Prostate gland (tissue), 2 donors: ENCODE measurements around the gene UNC13B. TPM values are rescaled to one million over a fixed set of nuclear protein-coding genes. Genes with fewer than 3 reads are reported as not detected.

Source experiments
- DNase-seq: peaks from one replicate; pipeline ENCODE4 v3.0.0-alpha.2; 2019; ENCODE audit warnings: low spot score
- H3K27ac ChIP-seq, 2 donors: fragments of 200-600 bp; sonication (generic); 2 replicates each; pipeline ENCODE4 v1.5.1; 2017 to 2019
- H3K27me3 ChIP-seq: fragments of 200-600 bp; sonication (generic); replicated peaks from 2 replicates; pipeline ENCODE4 v1.5.1; 2019; ENCODE audit not compliant: insufficient read depth
- H3K36me3 ChIP-seq, 2 donors: fragments of 200-600 bp; sonication (generic); 1 replicate in 1 of 2; 2 replicates in 1 of 2; pipeline versions ENCODE4 v1.5.1 to v1.8.1; 2017 to 2019
- H3K4me1 ChIP-seq: fragments of 200-600 bp; sonication (generic); replicated peaks from 2 replicates; pipeline ENCODE4 v1.5.1; 2019
- H3K4me3 ChIP-seq, 2 donors: fragments of 200-600 bp; sonication (generic); 2 replicates each; pipeline ENCODE4 v1.5.1; 2017 to 2019
- H3K9me3 ChIP-seq: fragments of 200-600 bp; sonication (generic); 2 replicates; pipeline ENCODE4 v1.5.1; 2017
- POLR2A ChIP-seq: fragments of 450-650 bp; IDR thresholded peaks from one replicate; pipeline ENCODE4 v1.6.1; 2016; ENCODE audit warnings: antibody characterized with exemption, mild to moderate bottlenecking
- POLR2AphosphoS5 ChIP-seq: sonication (generic); formaldehyde crosslinking; IDR thresholded peaks from one replicate; pipeline ENCODE4 v1.6.1; 2017; ENCODE audit warnings: antibody characterized with exemption
- WGBS: methylation state at CpG from one replicate; pipeline ENCODE4 v1.1.5; 2018; 5-methylcytosine and 5-hydroxymethylcytosine counted together
- intact Hi-C: fragments of 100-400 bp; cut with DNase I; formaldehyde crosslinking; loops from one replicate; pipeline ENCODE4 v1.14.2; 2022
- total RNA-seq, 2 donors: library from RNA; depleted of rRNA; stranded (reverse); fragments of >200 nt; gene quantifications; one replicate each; pipeline ENCODE4 v1.1.0, GENCODE V29; 2016
- TF ChIP-seq, protein P1 (sequence below), 4 experiments: fragments of 200-600 bp in 2 of 4; fragments of 450-650 bp in 2 of 4; sonication (generic) in 2 of 4; IDR thresholded peaks; 1 replicate in 3 of 4; 2 replicates in 1 of 4; pipeline ENCODE4 v1.5.1; 2016 to 2019; ENCODE audit warnings: antibody characterized with exemption in 4 of 4, mild to moderate bottlenecking in 2 of 4, moderate library complexity in 2 of 4

The UNC13B gene
- 100 to 1,000 TPM in 1 of 2 donors, 10 to 100 TPM in 1; 63.8 to 140 TPM for total RNA-seq

GRCh38 chr9:35161713-35162604 is at the start of gene UNC13B:
UNC13B (plus strand) TSS chr9:35162009; CDS start chr9:35162284, 275 bp downstream.
- H3K27me3 ChIP-seq = no peaks in the 10 kb centered on the region
- H3K36me3 ChIP-seq = no peaks in the 10 kb centered on the region
- no peaks in the 10 kb centered on the region for H3K9me3 ChIP-seq
- 0% methylated on average over 62 of the region's 70 CpGs for WGBS
- TF ChIP-seq, protein P1, sequence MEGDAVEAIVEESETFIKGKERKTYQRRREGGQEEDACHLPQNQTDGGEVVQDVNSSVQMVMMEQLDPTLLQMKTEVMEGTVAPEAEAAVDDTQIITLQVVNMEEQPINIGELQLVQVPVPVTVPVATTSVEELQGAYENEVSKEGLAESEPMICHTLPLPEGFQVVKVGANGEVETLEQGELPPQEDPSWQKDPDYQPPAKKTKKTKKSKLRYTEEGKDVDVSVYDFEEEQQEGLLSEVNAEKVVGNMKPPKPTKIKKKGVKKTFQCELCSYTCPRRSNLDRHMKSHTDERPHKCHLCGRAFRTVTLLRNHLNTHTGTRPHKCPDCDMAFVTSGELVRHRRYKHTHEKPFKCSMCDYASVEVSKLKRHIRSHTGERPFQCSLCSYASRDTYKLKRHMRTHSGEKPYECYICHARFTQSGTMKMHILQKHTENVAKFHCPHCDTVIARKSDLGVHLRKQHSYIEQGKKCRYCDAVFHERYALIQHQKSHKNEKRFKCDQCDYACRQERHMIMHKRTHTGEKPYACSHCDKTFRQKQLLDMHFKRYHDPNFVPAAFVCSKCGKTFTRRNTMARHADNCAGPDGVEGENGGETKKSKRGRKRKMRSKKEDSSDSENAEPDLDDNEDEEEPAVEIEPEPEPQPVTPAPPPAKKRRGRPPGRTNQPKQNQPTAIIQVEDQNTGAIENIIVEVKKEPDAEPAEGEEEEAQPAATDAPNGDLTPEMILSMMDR (IDR thresholded peaks at IDR 0.05) = peak in 2 of 4 experiments; percentile 25 to 28
- TF ChIP-seq POLR2AphosphoS5 (peak; percentile 95), POLR2A (peak; percentile 87)
- H3K4me3 ChIP-seq = peak within 1 kb of the TSS; percentile 79 to 83
- intact Hi-C loops = loop anchor here (10.0 kb wide), 1 partner anchor 47 kb away; the partner anchor contains the start of gene ATOSB
- peak; percentile 97 for DNase-seq
- H3K4me1 ChIP-seq = no peaks in the 10 kb centered on the region
- peak within 1 kb of the TSS; percentile 94 for H3K27ac ChIP-seq

DNA sequence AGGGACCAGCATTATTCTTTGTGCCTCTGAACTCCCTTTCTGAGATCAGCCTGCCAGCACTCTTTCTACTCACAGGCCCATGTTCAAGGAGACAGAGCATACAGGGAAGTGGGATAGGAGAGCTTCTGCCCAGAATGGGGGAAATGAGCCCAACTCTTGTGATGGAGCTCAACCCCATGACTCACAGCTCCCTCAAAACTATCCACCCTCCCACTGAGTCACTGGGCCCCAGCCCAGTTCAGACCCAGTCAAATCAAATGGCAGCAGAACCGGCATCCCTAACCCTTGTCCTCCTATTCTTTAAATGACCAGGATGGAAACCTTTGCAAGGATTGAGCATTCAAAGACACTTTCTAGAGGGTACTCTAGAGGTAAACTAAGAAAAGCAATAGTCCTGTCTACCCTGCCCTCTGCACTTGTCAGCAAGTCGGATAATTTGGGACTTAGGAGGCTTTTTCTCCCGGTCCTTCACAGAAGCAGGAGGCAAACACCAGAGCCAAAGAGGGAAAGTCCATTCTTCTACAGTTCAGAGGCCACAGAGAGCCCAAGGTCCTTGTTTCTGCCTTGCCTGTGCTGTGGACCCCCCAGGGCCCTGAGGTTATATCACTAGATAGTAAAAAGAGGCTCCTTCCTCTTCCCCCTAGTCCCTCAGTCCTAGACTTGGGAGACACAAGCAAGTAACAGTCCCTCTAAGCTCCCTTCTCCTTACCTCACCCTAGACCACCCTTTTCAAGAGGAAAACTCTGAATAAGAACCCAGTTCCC is 49.4 kb upstream of the UNC13B start:
- WGBS = 76% methylated on average over 3 of the region's 3 CpGs
- DNase-seq = no peak

GRCh38 chr9:35114113-35114839 is 47.5 kb upstream of the UNC13B start:
- peak; percentile 71 for DNase-seq
- Histone ChIP-seq H3K27ac (peak overlapping the region; percentile 87 to 89), H3K4me1 (peaks cover 15% of the 10 kb centered on the region), H3K27me3 (no peaks in the 10 kb centered on the region), H3K4me3 (peak overlapping the region; percentile 45 to 49), H3K36me3 (no peaks in the 10 kb centered on the region), H3K9me3 (no peaks in the 10 kb centered on the region)
- WGBS = 4% methylated on average over 5 of the region's 5 CpGs
- intact Hi-C loops = loop anchor here (10.0 kb wide), 3 partner anchors 51 to 621 kb away; partner anchors contain the start of genes CREB3, TESK1, TLN1 and UNC13B
- peak; percentile 38 for TF ChIP-seq POLR2AphosphoS5
- TF ChIP-seq POLR2A = peak; percentile 31
- TF ChIP-seq, protein P1 (IDR thresholded peaks at IDR 0.05) = no peak

More for the DNA sequence above, 49.4 kb upstream of the UNC13B start:
- intact Hi-C loops = loop anchor here (10.0 kb wide), 3 partner anchors 52 to 622 kb away; partner anchors contain the start of genes CREB3, TESK1, TLN1 and UNC13B
- Histone ChIP-seq H3K27ac (peak overlapping the region; percentile 63 to 72), H3K9me3 (no peaks in the 10 kb centered on the region), H3K27me3 (no peaks in the 10 kb centered on the region), H3K36me3 (peaks cover 7 to 8% of the 10 kb centered on the region in 2 donors), H3K4me3 (no peak overlapping the region), H3K4me1 (peaks cover 15% of the 10 kb centered on the region)
- no peak for TF ChIP-seq POLR2A
- no peak for TF ChIP-seq POLR2AphosphoS5
- TF ChIP-seq, protein P1 (IDR thresholded peaks at IDR 0.05) = no peak

GRCh38 chr9:35114840-35115628 is 46.8 kb upstream of the UNC13B start:
- Histone ChIP-seq H3K9me3 (no peaks in the 10 kb centered on the region), H3K36me3 (no peaks in the 10 kb centered on the region), H3K4me1 (peaks cover 15% of the 10 kb centered on the region), H3K4me3 (peak overlapping the region; percentile 45 to 49), H3K27ac (peak overlapping the region; percentile 87 to 89), H3K27me3 (no peaks in the 10 kb centered on the region)
- 10% methylated on average over 12 of the region's 12 CpGs for WGBS
- DNase-seq = no peak
- peak; percentile 4 for TF ChIP-seq POLR2A
- no peak for TF ChIP-seq POLR2AphosphoS5
- intact Hi-C loops = loop anchor here (10.0 kb wide), 3 partner anchors 50 to 620 kb away; partner anchors contain the start of genes CREB3, TESK1, TLN1 and UNC13B
